GM19328 (cell line): ENCODE data around the gene ZNF878.

Source experiments
- ATAC-seq: cut with Tn5 transposase; IDR thresholded peaks from one replicate; pipeline ENCODE4 v1.9.1; 2021; ENCODE audit warnings: mild to moderate bottlenecking, moderate library complexity; ENCODE audit not compliant: unreplicated experiment

The ZNF878 gene

DNA sequence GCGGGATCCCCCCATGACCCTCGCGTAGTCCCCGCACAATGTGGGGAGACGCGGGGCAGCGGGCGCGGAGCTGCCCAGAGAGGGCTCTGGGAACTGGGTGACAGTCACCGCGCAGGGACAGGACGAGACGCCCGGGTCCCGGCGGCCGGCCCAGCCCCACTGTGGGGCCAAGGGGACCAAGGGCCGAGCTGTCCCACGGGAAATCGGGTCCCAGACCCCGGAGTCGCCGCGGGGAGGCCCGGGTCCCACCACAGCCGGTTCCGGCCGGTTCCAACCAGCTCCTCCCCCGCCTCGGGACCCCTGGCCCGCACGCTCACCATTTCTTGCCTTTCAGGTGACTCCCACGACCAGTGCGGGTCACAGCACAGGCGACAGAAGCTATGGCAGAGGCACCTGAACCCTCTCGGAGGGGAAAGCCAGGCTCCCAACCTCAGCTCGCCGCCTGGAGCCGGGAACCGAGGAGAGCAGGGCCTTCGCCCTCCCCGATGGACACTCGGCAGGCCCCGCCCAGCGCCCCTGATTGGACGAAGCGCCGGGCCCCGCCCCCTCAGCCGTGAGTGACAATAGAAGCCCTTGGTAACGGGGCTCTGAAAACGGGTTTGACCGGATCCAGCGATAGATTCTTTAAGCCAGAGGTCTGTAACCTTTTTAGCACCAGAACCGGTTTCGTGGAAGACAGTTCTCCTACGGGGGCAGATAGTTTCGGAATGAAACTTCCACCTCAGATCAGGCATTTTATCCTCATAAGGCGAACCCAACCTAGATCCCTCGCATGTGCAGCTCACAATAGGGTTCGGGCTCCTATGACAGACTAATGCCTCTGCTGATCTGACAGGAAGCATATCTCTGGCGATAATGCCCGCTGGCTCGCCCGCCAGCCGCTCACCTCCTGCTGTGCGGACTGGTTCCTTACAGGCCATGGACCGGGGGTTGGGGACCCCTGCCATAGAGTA lies 17.3 kb downstream of the ZNF878 start, which contains the start of gene ZNF433:
ZNF433 (minus strand) TSS at position 460 of the 953 bp plus-strand sequence; CDS start at position 320, 140 bp downstream.
- peak; percentile 84 for ATAC-seq

GRCh38 chr19:12034620-12035019 lies 18.1 kb downstream of the ZNF878 start:
- ATAC-seq, result no peak

GRCh38 chr19:12034198-12034597 lies 18.6 kb downstream of the ZNF878 start:
- ATAC-seq, result no peak

DNA sequence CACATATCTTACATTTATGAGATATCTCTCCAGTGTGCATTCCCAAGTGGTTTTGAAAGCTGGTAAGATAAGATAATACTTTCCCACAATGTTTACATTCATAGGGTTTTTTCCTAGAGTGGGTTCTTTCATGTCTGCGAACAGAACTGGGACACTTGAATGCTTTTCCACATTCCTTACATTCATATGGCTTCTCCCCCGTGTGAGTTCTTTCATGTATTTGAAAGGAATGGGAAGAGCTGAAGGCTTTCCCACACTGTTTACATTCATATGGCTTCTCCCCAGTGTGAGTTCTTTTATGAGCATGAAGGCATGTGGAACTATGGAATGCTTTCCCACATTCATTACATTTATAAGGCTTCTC lies 37.0 kb downstream of the ZNF878 start:
- ATAC-seq, result no peak

DNA sequence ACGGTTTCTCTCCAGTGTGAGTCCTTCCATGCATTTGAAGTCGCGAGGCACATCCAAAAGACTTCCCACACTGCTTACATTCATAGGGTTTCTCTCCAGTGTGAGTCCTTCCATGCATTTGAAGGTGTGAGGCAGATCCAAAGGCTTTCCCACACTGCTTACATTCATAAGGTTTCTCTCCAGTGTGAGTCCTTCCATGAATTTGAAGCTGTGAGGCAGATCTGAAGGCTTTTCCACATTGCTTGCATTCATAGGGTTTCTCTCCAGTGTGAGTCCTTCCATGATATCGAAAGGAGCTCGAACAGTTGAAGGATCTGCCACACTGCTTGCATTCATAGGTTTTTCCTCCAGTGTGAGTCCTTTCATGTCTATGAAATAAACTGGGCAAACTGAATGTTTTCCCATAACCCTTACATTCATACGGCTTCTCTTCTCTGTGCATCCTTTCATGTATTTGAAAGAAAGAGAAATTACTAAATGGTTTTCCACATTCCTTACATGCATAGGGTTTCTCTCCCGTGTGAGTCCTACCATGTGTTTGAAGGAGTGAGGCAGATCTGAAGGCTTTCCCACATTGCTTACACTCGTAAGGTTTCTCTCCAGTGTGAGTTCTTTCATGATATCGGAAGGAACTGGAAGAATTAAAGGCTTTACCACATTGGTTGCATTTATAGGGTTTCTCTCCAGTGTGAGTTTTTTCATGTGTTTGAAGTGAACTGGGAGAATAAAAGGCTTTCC lies 37.6 kb downstream of the ZNF878 start:
- no peak for ATAC-seq

DNA sequence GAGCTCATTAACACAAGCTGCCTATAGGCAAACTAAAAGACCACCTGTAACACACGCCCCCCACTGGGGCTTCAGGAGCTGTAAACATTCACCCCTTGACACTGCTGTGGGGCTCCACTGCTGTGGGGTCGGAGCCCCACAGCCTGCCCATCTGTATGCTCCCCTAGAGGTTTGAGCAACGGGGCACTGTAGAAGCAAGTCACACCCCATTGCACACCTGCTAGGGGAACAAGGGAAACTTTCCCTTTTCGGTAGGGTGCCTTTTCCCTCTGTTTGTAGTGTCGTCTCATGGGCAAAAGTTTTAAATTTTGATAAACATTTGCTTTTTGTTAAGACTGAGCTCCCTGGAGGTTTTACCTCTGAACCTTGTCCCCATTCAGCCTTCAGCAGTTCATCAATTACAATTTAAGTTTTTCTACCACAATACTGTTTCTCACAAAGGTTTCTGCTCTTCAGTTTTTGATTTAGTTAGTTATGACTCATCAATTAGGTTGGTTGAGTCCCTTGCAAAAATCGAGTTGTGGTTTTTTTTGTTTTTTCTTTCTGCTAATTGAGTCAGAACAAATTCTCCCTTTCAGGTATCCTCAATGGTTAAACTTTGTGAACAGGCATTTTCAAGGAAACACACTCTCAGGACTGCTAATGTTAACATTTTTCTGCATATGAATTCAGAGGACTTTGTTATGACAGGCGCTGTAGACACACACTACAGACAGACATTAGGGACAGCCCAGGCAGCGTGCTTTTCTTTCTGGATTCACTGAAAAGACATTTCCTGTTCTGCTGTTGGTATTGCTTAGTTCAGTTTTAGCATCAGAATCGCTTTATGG lies 52.4 kb downstream of the ZNF878 start:
- ATAC-seq, result no peak

GRCh38 chr19:11995174-11995573 lies 57.6 kb downstream of the ZNF878 start:
- ATAC-seq, result no peak
